GM12864 (cell line): Measurements from ENCODE around the gene NSUN3.
A peak's percentile ranks its signal among the peaks of the same experiment; 100 is the strongest.

Source experiments
- DNase-seq: peaks from one replicate; pipeline ENCODE4 v3.0.0-alpha.2; 2011; ENCODE audit warnings: low read depth
- H3K4me3 ChIP-seq: 2 replicates; pipeline ENCODE4 v1.5.1; 2011; ENCODE audit warnings: mild to moderate bottlenecking, low read depth, low read length, control low read depth
- CTCF ChIP-seq: IDR thresholded peaks from 2 replicates; pipeline ENCODE4 v1.5.1; 2011; ENCODE audit warnings: low read depth, mild to moderate bottlenecking, moderate library complexity, low read length, control low read depth, inconsistent platforms; ENCODE audit errors: missing control alignments

NSUN3 gene

GRCh38 chr3:94062513-94063404 lies at the start of gene NSUN3, which contains the start of gene DHFR2:
TSS of gene NSUN3 (plus strand) at chr3:94063061. CDS start at chr3:94063127, 66 bp downstream.
TSS of gene DHFR2 (minus strand) at chr3:94062916. CDS start at chr3:94061511, 1,405 bp downstream.
- no peak for TF ChIP-seq CTCF
- peak within 1 kb of the TSS; percentile 80 for H3K4me3 ChIP-seq
- DNase-seq, result peak; percentile 97

GRCh38 chr3:94015025-94015424 lies 47.8 kb upstream of the NSUN3 start:
- DNase-seq, result no peak
- no peak overlapping the region for H3K4me3 ChIP-seq
- TF ChIP-seq CTCF, result no peak

- no peak for DNase-seq
- H3K4me3 ChIP-seq, result no peak overlapping the region
- TF ChIP-seq CTCF, result no peak
Observed at GRCh38 chr3:94019659-94020058, 43.2 kb upstream of the NSUN3 start.

- DNase-seq, result no peak
- no peak overlapping the region for H3K4me3 ChIP-seq
- TF ChIP-seq CTCF, result no peak
Observed at GRCh38 chr3:94020293-94020692, 42.6 kb upstream of the NSUN3 start.

GRCh38 chr3:94024385-94024784 lies 38.5 kb upstream of the NSUN3 start:
- H3K4me3 ChIP-seq, result no peak overlapping the region
- DNase-seq, result no peak
- TF ChIP-seq CTCF, result no peak

GRCh38 chr3:94026623-94027022 lies 36.2 kb upstream of the NSUN3 start:
- TF ChIP-seq CTCF, result no peak
- DNase-seq, result no peak
- no peak overlapping the region for H3K4me3 ChIP-seq
